Breast epithelium (tissue), 4 donors: ENCODE data around the gene MC1R. TPM values are rescaled to one million over a fixed set of nuclear protein-coding genes. Genes with fewer than 3 reads are reported as not detected.
"Not testable (repeated sequence)": the region's sequence is repeated elsewhere in the genome, so short reads cannot be mapped to it uniquely, and the experiment has no call there.

Experiments
- DNase-seq, 2 donors: peaks; one replicate each; pipeline ENCODE4 v3.0.0-alpha.2; 2019; ENCODE audit warnings: low spot score in 2 of 2
- H3K27ac ChIP-seq, 2 donors: fragments of 200-600 bp; sonication (generic) in 1 of 2; one replicate each; pipeline ENCODE4 v1.5.1; 2016 to 2019; ENCODE audit warnings: mild to moderate bottlenecking in 1 of 2
- H3K27me3 ChIP-seq, 2 donors: fragments of 200-600 bp; sonication (generic) in 1 of 2; one replicate each; pipeline versions ENCODE4 v1.5.1 to v1.6.0; 2017 to 2019; ENCODE audit warnings: control low read depth in 1 of 2, mild to moderate bottlenecking in 1 of 2
- H3K36me3 ChIP-seq: fragments of 200-600 bp; one replicate; pipeline ENCODE4 v1.5.1; 2019
- H3K4me1 ChIP-seq, 2 donors: fragments of 200-600 bp; sonication (generic); one replicate each; pipeline ENCODE4 v1.5.1; 2016 to 2019; ENCODE audit warnings: control low read depth in 1 of 2
- H3K4me3 ChIP-seq, 3 donors: fragments of 200-600 bp; sonication (generic); 1 replicate in 2 of 3; 2 replicates in 1 of 3; pipeline ENCODE4 v1.5.1; 2016 to 2019; ENCODE audit warnings: mild to moderate bottlenecking in 3 of 3, moderate library complexity in 2 of 3
- H3K9me3 ChIP-seq, 2 donors: fragments of 200-600 bp; sonication (generic) in 1 of 2; one replicate each; pipeline ENCODE4 v1.5.1; 2016 to 2019; ENCODE audit warnings: control low read depth in 1 of 2
- POLR2A ChIP-seq: fragments of 450-650 bp; IDR thresholded peaks from one replicate; pipeline ENCODE4 v1.6.1; 2016; ENCODE audit warnings: antibody characterized with exemption, mild to moderate bottlenecking, moderate library complexity
- POLR2AphosphoS5 ChIP-seq, 3 donors: sonication (generic); formaldehyde crosslinking; IDR thresholded peaks; one replicate each; pipeline ENCODE4 v1.6.1; 2017; ENCODE audit warnings: antibody characterized with exemption in 3 of 3
- intact Hi-C: fragments of 100-400 bp; cut with DNase I; formaldehyde crosslinking; loops from one replicate; pipeline ENCODE4 v1.15.1; 2023; ENCODE audit warnings: low total_unique reads
- total RNA-seq, 3 donors: library from RNA; depleted of rRNA; stranded (reverse); fragments of >200 nt; gene quantifications; one replicate each; pipeline ENCODE4 v1.1.0, GENCODE V29; 2016
- TF ChIP-seq, protein P1 (sequence below), 3 donors: fragments of 450-650 bp; IDR thresholded peaks; one replicate each; pipeline ENCODE4 v1.5.1; 2016 to 2017; ENCODE audit warnings: antibody characterized with exemption in 3 of 3, mild to moderate bottlenecking in 3 of 3, moderate library complexity in 3 of 3

The MC1R gene
- total RNA-seq, 3 donors from 2014 or later = 3.7 to 7.2 (median 3.8) TPM

- no peak for DNase-seq
- Histone ChIP-seq H3K4me3 (no peak overlapping the region), H3K36me3 (no peaks in the 10 kb centered on the region), H3K4me1 (no peaks in the 10 kb centered on the region), H3K27me3 (no peaks in the 10 kb centered on the region), H3K27ac (no peak overlapping the region), H3K9me3 (no peaks in the 10 kb centered on the region)
- TF ChIP-seq, protein P1, sequence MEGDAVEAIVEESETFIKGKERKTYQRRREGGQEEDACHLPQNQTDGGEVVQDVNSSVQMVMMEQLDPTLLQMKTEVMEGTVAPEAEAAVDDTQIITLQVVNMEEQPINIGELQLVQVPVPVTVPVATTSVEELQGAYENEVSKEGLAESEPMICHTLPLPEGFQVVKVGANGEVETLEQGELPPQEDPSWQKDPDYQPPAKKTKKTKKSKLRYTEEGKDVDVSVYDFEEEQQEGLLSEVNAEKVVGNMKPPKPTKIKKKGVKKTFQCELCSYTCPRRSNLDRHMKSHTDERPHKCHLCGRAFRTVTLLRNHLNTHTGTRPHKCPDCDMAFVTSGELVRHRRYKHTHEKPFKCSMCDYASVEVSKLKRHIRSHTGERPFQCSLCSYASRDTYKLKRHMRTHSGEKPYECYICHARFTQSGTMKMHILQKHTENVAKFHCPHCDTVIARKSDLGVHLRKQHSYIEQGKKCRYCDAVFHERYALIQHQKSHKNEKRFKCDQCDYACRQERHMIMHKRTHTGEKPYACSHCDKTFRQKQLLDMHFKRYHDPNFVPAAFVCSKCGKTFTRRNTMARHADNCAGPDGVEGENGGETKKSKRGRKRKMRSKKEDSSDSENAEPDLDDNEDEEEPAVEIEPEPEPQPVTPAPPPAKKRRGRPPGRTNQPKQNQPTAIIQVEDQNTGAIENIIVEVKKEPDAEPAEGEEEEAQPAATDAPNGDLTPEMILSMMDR (IDR thresholded peaks at IDR 0.05) = no peak
- no peak for TF ChIP-seq POLR2A
- no peak for TF ChIP-seq POLR2AphosphoS5 (IDR thresholded peaks at IDR 0.05)
- intact Hi-C loops = no loop called here
Measured at GRCh38 chr16:89911375-89911774, 7.3 kb upstream of the MC1R start.

- no peaks in the 10 kb centered on the region for H3K4me1 ChIP-seq
- TF ChIP-seq POLR2AphosphoS5 (IDR thresholded peaks at IDR 0.05) = no peak
- TF ChIP-seq, protein P1 (IDR thresholded peaks at IDR 0.05) = no peak
- no peak for TF ChIP-seq POLR2A
- no peaks in the 10 kb centered on the region for H3K36me3 ChIP-seq
Measured at GRCh38 chr16:89912143-89912542, 6.5 kb upstream of the MC1R start.

DNA sequence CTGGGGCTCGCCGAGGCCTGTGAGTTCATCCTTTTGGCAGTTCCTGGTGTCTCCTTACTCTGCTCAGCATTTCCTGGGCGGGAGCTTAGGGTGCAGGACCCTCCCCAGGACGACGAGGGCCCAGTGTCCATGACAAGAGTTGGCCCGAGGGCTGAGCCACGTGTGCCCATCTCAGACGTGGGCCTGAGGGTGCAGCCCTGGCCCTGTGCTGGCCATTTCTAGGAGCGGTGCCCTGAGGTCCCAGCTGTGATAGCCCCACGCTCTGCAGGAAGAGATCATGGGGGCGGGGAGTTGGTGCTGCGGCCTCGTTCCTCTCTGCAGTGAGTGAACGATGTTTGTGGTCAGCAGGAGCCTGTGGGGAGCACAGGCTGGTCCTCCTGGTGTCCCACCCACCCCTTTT is 6.0 kb upstream of the MC1R start:
- Histone ChIP-seq H3K27ac (no peak overlapping the region), H3K27me3 (no peaks in the 10 kb centered on the region), H3K4me1 (peaks cover 0 to 2% of the 10 kb centered on the region in 2 donors), H3K9me3 (no peaks in the 10 kb centered on the region), H3K4me3 (no peak overlapping the region), H3K36me3 (no peaks in the 10 kb centered on the region)
- no peak for DNase-seq
- TF ChIP-seq, protein P1 (IDR thresholded peaks at IDR 0.05) = no peak
- no peak for TF ChIP-seq POLR2AphosphoS5 (IDR thresholded peaks at IDR 0.05)
- no peak for TF ChIP-seq POLR2A
- intact Hi-C loops = no loop called here

More at GRCh38 chr16:89912143-89912542, 6.5 kb upstream of the MC1R start:
- DNase-seq = no peak
- no peaks in the 10 kb centered on the region for H3K27me3 ChIP-seq
- intact Hi-C loops = no loop called here
- no peak overlapping the region for H3K4me3 ChIP-seq
- H3K9me3 ChIP-seq = no peaks in the 10 kb centered on the region
- no peak overlapping the region for H3K27ac ChIP-seq

DNA sequence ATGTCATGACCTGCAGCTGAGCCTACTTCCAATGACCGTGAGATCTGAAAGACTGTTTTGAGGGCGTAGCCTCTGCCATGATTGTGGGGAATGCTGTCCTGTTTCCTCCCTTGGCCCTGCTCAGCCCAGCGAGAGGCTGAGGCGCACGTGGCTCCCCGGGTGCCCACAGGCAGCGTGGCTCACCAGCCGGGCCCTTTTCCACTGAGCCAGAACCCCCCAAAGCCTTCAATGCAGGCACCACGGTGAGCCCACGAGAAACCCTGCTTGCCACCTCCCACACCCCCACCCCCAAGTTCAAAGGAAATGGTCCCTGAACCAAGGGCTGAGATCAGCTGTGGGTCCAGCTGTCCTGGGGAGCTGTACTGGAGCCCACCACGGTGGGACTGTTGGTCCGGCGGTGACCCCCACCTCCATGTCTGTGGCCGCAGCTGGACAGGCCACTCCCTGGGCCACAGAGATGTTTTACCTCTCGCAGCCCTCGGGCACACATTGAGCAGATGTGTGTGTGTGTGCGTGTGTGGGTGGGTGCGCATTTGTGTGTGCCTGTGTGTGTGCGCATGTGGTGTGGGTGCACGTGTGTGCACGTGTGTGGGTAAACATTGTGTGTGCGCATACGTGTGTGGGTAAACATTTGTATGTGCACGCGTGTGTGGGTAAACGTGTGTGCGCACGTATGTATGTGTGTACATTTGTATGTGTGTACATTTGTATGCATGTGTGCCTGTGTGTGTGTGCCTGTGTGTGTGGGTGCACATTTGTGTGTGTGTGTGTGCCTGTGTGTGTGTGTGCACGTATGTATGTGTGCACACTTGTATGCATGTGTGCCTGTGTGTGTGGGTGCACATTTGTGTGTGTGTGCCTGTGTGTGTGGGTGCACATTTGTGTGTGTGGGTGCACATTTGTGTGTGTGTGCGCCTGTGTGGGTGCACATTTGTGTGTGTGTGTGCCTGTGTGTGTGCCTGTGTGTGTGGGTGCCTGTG is 5.0 kb upstream of the MC1R start:
- Histone ChIP-seq H3K9me3 (no peaks in the 10 kb centered on the region), H3K36me3 (no peaks in the 10 kb centered on the region), H3K27me3 (no peaks in the 10 kb centered on the region), H3K4me1 (peaks cover 7 to 12% of the 10 kb centered on the region in 2 donors), H3K4me3 (no peak overlapping the region), H3K27ac (no peak overlapping the region)
- DNase-seq = no peak
- TF ChIP-seq POLR2A = no peak
- TF ChIP-seq, protein P1 (IDR thresholded peaks at IDR 0.05) = no peak
- no peak for TF ChIP-seq POLR2AphosphoS5 (IDR thresholded peaks at IDR 0.05)
- intact Hi-C loops = no loop called here

DNA sequence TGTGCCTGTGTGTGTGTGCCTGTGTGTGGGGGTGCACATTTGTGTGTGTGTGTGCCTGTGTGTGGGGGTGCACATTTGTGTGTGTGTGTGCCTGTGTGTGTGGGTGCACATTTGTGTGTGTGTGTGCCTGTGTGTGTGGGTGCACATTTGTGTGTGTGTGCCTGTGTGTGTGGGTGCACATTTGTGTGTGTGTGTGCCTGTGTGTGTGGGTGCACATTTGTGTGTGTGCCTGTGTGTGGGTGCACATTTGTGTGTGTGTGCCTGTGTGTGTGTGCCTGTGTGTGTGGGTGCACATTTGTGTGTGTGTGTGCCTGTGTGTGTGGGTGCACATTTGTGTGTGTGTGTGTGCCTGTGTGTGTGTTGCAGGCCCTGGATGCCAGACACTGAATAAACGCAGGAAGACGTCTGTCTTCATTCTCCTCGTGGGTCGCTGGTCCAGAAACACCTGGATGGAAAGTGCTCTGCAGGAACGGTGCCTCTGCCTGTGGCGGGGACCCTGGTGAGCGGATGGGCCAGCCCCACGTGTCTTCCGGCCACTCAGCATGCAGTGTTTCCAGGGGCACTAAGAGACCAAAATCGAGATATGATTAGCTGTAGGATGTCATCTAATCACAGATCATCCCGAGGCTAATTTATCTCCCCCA is 3.9 kb upstream of the MC1R start:
- H3K9me3 ChIP-seq, H3K4me3 ChIP-seq, H3K36me3 ChIP-seq, H3K27ac ChIP-seq, DNase-seq, intact Hi-C loops, H3K27me3 ChIP-seq: not testable (repeated sequence)
- H3K4me1 ChIP-seq = peaks cover 8 to 13% of the 10 kb centered on the region in 2 donors
